ENCODE measurements around the gene LIN54. TPM values are rescaled to one million over a fixed set of nuclear protein-coding genes. Genes with fewer than 3 reads are reported as not detected.

LIN54 gene
- total and polyA plus RNA-seq, 9 of the 15 experiments (the other 6 are each of a cell fraction or from before 2014, with no cell fraction given): 2.2 to 22.5 (median 15.8) TPM

DNA sequence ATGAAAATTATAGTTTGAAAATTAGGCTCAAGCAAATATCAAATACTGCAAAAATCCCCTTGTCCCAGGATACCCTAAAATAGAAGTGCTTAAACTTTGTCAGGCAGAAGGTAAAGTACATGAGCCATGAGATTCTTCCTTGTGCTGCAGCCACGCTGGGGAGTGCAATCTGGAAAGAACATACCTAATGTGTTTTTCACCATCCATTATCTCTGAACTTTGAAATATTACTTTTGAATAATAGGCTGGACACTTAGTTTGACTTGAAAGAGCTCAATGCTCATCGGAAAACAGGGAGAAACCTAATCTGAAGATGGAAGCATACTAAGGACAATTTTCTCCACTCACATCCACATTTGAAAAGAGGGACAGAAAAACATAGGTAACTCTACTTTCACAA lies 91.2 kb downstream of the LIN54 start:
- Histone ChIP-seq H2AFZ (ENCODE audit: low read depth, low read length) (no peak overlapping the region), H3K4me1 (replicated peaks in 1 of 2; ENCODE audit: control insufficient read depth in 2 of 2, insufficient read depth in 2 of 2, low read length in 2 of 2) (no peaks in the 10 kb centered on the region), H3K9me1 (ENCODE audit: control insufficient read depth, insufficient read depth, low read length) (no peaks in the 10 kb centered on the region), H3K36me3 (ENCODE audit: control insufficient read depth, insufficient read depth, low read length) (peaks cover 7% of the 10 kb centered on the region; the same call in 2 of the 3 replicates), H3K27me3 (ENCODE audit: control insufficient read depth in 2 of 2, insufficient read depth in 2 of 2, low read length in 2 of 2) (no peaks in the 10 kb centered on the region), H4K20me1 (replicated peaks; ENCODE audit: control insufficient read depth, insufficient read depth, low read length) (no peaks in the 10 kb centered on the region), H3K9me3 (replicated peaks; ENCODE audit: control insufficient read depth, insufficient read depth, low read depth, low read length) (no peaks in the 10 kb centered on the region), H3K4me2 (ENCODE audit: insufficient read depth, low read length) (no peak overlapping the region), H3K79me2 (ENCODE audit: control insufficient read depth, insufficient read depth, low read length) (no peaks in the 10 kb centered on the region), H3K27ac (ENCODE audit: extremely low read depth, low read depth, low read length) (no peak overlapping the region), H3K4me3 (no peak overlapping the region), H3K9ac (ENCODE audit: insufficient read depth in 1 of 2, low read depth in 2 of 2, low read length in 2 of 2) (no peak overlapping the region)
- no peak for DNase-seq (ENCODE audit: extremely low read depth in 1 of 4, low spot score in 3 of 4)
- 60% methylated on average over 2 of the region's 2 CpGs for WGBS (ENCODE audit: insufficient coverage, low coverage, missing lambda C conversion rate)
- no peak for FAIRE-seq
- BruUV-seq (replicated peaks): no TSS peak
- in situ Hi-C loops (cut with MboI): no loop called here
- ATAC-seq: no peak
- TF ChIP-seq PTRF (tag; IDR thresholded peaks at IDR 0.05): no peak
- no peak for TF ChIP-seq RNF2 (IDR thresholded peaks at IDR 0.05)
- ChIA-PET POLR2A (no interaction called here), CTCF (ENCODE audit: low intra/inter-chr PET ratio) (no interaction called here)
- intact Hi-C loops (cut with micrococcal nuclease): no loop called here

DNA sequence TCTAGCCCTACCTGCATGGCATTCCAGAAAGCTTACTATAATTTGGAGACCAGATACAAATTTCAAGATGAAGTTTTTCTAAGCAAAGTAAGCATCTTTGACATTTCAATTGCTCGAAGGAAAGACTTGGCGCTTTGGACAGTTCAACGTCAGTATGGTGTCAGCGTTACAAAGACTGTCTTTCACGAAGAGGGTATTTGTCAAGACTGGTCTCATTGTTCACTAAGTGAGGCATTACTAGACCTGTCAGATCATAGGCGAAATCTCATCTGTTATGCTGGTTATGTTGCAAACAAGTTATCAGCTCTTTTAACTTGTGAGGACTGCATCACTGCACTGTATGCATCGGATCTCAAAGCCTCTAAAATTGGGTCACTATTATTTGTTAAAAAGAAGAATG lies 92.5 kb downstream of the LIN54 start:
- POLR2A ChIA-PET: interaction anchor here (1.0 to 1.3 kb wide), 2 partner anchors 12 to 18 kb away, joined by 4 to 5 read pairs; partner anchors contain the start of gene THAP9
- no peak overlapping the region for H3K4me2 ChIP-seq (ENCODE audit: insufficient read depth, low read length)
- H3K36me3 ChIP-seq (ENCODE audit: control insufficient read depth, insufficient read depth, low read length): peaks cover 7% of the 10 kb centered on the region; the same call in 2 of the 3 replicates
- no TSS peak for BruUV-seq (replicated peaks)
- no peak for ATAC-seq
- no peak overlapping the region for H3K9ac ChIP-seq (ENCODE audit: insufficient read depth in 1 of 2, low read depth in 2 of 2, low read length in 2 of 2)
- no peaks in the 10 kb centered on the region for H3K4me1 ChIP-seq (replicated peaks in 1 of 2; ENCODE audit: control insufficient read depth in 2 of 2, insufficient read depth in 2 of 2, low read length in 2 of 2)
- intact Hi-C loops (cut with micrococcal nuclease) (no loop called here), in situ Hi-C loops (cut with MboI) (no loop called here)
- CTCF ChIA-PET (ENCODE audit: low intra/inter-chr PET ratio): no interaction called here
- H3K9me1 ChIP-seq (ENCODE audit: control insufficient read depth, insufficient read depth, low read length): no peaks in the 10 kb centered on the region
- WGBS (ENCODE audit: insufficient coverage, low coverage, missing lambda C conversion rate): 84% methylated on average over 7 of the region's 7 CpGs
- H2AFZ ChIP-seq (ENCODE audit: low read depth, low read length): no peak overlapping the region
- DNase-seq (ENCODE audit: extremely low read depth in 1 of 4, low spot score in 3 of 4): no peak
- H3K9me3 ChIP-seq (replicated peaks; ENCODE audit: control insufficient read depth, insufficient read depth, low read depth, low read length): no peaks in the 10 kb centered on the region
- no peaks in the 10 kb centered on the region for H3K79me2 ChIP-seq (ENCODE audit: control insufficient read depth, insufficient read depth, low read length)
- TF ChIP-seq SMC3 (conservative IDR thresholded peaks at IDR 0.05; ENCODE audit: insufficient read depth, low read depth, low read length): no peak
- TF ChIP-seq, protein P1, sequence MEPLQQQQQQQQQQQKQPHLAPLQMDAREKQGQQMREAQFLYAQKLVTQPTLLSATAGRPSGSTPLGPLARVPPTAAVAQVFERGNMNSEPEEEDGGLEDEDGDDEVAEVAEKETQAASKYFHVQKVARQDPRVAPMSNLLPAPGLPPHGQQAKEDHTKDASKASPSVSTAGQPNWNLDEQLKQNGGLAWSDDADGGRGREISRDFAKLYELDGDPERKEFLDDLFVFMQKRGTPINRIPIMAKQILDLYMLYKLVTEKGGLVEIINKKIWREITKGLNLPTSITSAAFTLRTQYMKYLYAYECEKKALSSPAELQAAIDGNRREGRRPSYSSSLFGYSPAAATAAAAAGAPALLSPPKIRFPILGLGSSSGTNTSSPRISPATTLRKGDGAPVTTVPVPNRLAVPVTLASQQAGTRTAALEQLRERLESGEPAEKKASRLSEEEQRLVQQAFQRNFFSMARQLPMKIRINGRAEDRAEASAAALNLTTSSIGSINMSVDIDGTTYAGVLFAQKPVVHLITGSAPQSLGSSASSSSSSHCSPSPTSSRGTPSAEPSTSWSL (CRISPR knock-in tag; IDR thresholded peaks at IDR 0.05; ENCODE audit: borderline replicate concordance): no peak
- TF ChIP-seq, protein P2, sequence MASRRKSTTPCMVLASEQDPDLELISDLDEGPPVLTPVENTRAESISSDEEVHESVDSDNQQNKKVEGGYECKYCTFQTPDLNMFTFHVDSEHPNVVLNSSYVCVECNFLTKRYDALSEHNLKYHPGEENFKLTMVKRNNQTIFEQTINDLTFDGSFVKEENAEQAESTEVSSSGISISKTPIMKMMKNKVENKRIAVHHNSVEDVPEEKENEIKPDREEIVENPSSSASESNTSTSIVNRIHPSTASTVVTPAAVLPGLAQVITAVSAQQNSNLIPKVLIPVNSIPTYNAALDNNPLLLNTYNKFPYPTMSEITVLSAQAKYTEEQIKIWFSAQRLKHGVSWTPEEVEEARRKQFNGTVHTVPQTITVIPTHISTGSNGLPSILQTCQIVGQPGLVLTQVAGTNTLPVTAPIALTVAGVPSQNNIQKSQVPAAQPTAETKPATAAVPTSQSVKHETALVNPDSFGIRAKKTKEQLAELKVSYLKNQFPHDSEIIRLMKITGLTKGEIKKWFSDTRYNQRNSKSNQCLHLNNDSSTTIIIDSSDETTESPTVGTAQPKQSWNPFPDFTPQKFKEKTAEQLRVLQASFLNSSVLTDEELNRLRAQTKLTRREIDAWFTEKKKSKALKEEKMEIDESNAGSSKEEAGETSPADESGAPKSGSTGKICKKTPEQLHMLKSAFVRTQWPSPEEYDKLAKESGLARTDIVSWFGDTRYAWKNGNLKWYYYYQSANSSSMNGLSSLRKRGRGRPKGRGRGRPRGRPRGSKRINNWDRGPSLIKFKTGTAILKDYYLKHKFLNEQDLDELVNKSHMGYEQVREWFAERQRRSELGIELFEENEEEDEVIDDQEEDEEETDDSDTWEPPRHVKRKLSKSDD (conservative IDR thresholded peaks at IDR 0.05; ENCODE audit: low read length): no peak
- H3K27me3 ChIP-seq (ENCODE audit: control insufficient read depth in 2 of 2, insufficient read depth in 2 of 2, low read length in 2 of 2): no peaks in the 10 kb centered on the region
- no peak overlapping the region for H3K27ac ChIP-seq (ENCODE audit: extremely low read depth, low read depth, low read length)
- H4K20me1 ChIP-seq (replicated peaks; ENCODE audit: control insufficient read depth, insufficient read depth, low read length): no peaks in the 10 kb centered on the region
- H3K4me3 ChIP-seq: no peak overlapping the region
- no peak for FAIRE-seq
